ENCODE results near the gene IFI27.

The IFI27 gene

DNA sequence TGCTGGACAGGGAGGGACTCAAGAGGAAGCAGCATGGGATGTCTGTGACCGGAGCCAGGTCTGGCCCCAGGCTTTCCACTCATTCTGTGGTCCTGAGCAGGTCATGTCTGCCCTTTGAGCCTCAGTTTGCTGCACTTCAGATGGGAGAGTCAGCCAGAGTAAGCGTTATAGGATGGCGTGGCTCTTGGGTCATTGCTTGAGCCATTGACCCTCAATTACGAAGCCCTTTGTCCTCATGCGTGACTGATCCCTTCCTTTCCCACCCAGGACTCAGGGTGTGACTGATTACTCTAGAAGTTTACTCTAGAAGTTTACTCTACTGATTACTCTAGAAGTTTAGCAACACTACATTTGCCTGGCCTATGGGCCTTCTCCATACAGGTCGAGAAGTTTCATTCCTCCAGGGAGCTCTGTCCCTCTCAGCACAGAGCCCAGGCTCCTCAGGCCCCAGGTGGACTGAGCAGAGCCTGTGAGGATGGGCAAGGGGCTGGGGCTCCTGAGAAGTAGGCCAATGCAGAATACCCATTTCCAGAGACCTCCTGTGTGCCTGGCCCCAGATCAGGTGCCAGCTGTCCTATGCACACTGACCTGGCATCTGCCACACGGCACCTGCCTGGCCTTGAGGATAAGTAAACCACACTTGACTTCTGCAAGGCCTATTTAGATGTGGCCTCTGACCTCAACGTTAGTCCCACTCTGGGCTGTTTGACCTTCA lies 7.6 kb upstream of the IFI27 start:
- no peak for DNase-seq (ENCODE audit: low read depth)

DNA sequence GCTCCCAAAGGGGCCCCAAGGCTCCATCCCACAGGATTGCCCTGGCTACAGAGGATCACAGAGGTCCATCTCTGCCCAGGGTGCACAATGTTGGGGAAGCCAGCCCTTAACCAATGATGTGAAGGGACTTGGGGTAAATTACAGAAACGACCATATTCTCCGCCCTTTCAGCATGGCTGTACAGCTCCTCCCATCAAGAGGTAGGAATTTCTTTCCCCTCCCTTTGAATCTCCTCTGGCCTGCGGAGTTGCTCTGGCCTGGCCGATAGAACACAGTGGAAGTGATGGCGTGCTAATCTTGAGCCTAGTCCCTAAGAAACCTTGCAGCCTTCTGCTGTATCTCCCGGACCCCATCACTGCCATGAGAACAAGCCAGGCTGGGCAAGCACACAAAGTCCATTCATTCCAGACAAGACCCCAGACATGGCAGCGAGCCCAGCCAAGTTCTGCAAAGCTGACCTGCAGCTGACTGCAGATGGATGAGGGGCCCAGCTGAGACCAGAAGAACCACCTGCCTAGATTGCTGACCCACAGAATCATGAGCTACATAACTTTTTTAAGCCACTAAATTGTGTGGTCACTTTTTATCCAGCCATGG lies 6.9 kb upstream of the IFI27 start:
- DNase-seq (ENCODE audit: low read depth) = no peak

DNA sequence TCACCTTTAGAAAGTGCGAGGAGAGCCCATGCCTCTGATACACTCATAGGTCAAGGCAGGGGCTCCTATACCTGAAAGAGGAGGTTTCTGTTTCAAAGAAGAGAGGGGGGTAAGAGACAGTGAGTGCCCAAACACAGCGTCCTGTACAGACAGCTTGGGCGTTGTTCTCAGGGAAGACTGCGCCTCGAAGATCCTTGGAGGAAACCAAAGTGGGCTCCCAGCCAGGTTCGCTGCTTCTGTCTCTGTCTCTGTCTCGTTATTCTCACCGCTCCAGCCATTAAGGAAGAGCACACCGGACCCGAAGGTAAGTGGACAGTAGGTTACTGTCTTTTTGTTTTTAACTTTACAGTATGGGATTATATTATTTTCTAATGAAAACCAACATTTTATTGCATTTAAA lies 5.8 kb upstream of the IFI27 start:
- no peak for DNase-seq (ENCODE audit: low read depth)

DNA sequence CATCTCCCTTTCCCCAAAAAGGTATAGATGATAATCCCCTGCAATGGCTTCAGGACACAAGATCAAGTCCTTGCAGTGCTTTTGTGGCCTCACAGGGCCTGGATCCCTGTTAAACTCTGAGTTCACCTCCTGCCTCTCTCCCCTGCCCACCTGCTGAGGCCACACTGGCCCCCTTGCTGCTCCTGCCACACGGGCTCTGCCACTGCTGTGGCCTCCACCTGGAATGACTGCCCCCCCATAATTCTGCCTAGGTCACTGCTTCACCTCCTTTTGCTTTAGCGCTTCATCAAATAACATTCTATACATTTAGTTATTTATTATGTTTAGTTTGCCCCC lies 653 bp upstream of the IFI27 start:
- no peak for DNase-seq (ENCODE audit: low read depth)

DNA sequence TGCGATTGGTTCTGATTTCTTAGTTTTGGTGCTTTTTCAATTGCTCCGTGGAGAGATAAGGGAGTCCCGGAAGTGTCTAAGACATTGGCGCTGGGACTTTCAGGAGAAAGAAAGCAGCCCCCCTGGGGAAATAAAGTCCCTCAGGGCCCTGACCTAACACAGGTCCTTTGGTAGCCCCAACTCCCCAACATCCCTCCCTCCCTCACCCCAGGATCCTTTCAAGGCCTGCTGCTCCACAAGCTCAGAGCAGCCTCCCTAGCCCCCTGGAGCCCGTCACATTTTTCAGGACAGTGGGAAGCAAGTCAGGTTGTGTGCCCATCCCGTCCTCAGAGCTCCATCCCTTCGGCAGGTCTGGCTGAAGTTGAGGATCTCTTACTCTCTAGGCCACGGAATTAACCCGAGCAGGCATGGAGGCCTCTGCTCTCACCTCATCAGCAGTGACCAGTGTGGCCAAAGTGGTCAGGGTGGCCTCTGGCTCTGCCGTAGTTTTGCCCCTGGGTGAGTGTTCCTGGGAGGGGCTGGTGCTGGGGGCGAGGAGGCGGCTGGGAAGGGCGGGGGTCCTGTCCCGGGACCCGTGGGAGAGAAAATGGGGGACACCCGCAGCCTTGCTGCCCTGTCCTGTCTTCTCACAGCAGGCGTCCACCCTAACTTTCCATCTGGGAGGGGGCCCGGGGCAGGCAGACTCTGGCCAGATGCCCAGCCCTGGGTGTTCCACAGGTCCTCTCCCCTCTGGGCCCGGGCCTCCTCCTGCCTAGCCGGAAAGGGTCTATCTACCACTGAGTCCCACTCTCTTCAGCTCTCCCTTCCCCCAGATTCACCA lies 950 bp downstream of the IFI27 start:
- no peak for DNase-seq (ENCODE audit: low read depth)

DNA sequence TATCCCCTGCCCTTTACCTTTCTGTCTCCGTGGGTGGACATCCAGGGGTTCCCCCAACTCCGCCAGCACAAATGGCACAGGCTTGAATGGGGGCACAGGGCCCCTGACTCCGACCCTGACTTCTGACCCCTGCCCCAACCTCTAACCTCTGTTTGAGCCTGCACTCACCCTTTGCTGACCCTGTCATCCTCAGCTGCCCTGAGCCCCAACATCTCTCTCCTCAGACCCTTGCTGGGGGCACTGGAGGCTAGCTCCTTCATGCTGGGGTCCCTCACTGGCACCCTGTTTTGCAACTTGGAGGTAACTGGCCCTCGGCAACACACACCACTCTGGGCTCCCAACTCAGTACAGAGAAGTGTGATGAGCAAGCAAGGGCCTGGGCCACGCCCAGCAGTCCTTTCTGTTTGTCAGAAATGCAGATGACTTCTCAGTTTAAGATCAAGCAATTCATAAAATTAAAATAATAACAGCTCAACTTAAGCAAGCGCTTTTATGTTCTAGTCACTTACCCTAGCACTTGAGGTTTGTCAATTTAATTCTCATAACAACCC lies 2.1 kb downstream of the IFI27 start:
- no peak for DNase-seq (ENCODE audit: low read depth)

DNA sequence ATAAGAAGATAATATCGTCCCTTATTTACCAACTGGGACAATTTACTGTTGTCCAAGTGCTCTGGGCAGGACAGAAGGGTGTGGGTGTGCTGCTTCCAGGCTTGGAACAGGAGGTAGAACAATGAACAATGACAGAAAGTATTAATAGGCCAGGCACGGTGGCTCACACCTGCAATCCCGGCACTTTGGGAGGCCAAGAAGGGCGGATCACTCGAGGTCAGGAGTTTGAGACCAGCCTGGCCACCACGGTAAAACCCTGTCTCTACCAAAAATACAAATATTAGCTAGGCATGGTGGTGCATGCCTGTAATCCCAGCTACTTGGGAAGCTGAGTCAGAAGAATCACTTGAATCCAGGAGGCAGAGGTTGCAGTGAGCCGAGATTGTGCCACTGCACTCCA lies 2.5 kb downstream of the IFI27 start:
- DNase-seq (ENCODE audit: low read depth) = no peak

DNA sequence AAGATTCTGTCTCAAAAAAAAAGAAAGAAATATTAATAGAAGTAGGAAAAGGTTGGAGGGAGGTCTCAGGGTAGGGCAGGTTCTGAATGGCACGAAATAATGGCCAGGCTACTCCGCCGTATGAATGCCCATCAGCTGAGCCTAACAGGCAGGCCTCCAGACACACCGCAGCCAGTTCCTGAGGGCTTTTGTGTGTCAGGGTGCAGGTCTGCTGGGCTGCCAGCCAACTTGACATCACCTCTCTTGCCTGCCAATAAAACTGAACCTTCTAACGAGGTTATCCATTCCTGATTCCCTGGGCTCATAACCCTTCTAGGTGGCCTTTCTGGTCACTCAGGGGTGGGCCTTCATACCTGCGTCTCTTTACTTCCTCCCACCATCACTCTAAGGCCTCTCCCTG lies 3.0 kb downstream of the IFI27 start:
- no peak for DNase-seq (ENCODE audit: low read depth)

DNA sequence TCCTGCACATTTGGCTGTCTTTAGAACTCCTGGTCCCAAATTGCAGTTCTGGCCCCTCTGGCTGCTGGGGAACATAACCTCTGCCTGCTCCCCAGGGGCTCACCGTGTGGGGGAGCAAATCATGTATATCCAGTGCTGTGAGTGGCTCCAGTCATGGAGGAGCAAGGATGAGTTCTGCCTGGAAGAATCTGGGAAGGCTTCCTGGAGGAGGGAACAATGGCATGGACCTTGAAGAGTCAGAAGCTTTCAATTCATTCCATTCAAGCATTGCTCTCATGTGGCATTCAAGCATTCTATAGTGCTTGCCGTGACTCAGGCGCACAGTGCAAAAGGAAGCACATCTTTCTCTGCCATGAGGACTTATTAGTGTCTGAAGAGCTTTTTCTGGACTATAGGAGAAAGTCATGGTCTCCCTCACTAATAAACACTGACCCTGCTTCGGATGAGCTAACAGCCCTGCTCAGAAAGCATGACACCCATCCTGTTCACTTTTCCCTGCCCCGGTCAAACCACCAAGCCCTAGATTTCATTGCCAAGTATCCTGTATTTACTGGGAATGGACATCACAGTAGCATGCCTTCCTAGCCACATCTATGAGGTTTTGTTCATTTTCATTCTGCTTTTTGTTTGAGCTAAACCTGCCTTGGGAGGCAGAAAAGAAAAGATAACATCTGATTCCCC lies 3.5 kb downstream of the IFI27 start:
- DNase-seq (ENCODE audit: low read depth) = no peak

DNA sequence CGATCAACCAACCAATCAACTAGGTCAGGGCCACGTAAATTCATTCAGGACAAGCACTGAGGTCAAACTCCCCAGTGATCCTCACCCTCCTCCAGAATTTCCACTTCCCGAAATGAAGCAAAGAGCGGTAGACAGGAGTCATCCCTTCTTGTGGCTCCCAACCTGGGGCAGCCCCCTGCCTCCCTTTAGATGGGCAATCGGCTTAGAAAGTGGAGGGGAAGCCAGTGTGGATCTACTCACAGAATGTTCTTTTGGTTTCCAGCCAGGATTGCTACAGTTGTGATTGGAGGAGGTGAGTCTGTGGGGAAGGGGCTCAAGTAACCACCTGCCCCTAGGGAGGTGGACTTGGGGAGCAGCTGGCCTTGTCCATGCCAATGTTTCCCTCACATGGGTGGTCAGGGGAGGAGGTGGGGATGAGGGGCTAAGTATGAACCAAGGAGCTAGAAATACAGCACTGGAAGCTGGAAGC lies 4.1 kb downstream of the IFI27 start:
- DNase-seq (ENCODE audit: low read depth) = no peak

DNA sequence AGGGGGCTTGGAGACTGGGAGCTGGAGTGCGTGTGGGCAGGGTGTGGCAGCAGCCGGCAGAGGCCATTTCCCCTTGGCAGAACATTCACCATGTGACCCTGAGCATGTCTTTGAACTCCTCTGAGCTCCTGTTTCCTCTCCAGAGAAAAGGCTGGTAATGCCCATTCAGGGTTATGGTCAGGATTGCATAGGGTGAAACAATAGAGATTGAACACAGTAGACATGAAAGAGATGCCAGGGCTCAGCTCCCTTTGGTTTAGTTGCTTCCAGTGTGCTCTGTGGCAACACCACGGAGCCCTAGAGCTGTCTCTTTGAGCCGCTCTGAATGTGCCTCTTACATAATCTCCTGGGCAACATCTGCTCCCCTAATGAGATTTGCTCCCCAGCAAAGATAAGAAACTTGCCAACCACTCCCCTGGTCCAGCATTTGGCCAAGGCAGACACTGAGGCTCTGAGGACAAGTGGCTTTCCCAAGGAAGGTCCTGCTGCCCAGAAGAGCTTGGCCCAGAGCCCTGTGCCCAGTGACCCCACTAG lies 4.6 kb downstream of the IFI27 start:
- DNase-seq (ENCODE audit: low read depth) = no peak

DNA sequence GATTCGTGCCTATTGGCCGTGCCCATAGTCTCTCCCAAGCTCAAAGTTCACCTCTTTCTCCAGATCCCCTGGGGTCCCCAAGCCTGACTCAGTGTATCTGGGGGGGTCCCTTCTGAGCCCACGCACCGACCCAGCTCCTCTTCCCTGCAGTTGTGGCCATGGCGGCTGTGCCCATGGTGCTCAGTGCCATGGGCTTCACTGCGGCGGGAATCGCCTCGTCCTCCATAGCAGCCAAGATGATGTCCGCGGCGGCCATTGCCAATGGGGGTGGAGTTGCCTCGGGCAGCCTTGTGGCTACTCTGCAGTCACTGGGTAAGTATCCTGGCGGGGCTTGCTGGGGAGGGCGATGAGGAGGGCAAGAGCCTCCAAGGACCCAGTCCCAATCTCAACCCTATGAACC lies 5.1 kb downstream of the IFI27 start:
- no peak for DNase-seq (ENCODE audit: low read depth)

DNA sequence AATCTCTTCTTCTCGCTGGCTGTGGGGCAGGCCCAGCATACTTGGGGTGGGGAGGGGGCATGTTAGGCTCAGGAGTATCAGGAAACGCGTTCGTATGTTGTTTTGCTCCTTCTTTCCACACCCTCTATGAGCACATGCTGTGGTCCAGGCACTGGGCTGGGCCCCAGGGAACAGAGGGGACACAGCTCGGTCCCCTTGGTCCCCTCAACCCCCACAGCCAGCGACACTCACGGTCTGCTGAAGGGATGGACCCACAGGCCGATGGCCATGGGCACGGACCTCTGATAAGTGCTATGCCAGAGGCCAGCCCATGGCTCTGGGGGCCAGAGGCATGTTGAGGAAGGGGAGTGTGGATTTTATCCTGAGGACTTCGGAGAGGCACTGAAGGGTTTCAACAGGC lies 6.2 kb downstream of the IFI27 start:
- no peak for DNase-seq (ENCODE audit: low read depth)

DNA sequence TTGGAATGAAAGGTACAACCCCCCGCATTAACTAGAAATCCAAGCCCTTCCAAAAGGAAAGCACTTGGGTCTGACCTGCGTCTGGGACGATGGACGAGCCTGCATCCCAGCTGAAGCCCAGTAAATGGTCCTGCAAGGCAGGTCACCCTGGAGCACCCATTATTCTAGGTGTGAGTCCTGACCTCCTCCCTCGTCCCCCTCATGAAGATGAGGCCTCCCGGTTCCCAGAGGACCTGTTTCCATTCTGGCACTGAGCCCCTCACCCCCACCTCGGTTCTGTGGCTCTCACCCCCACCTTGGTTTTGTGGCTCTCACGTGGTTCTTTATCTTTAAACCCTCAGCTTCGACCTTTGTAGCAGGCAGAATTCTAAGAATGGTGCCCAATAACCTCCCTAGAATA lies 7.3 kb downstream of the IFI27 start:
- no peak for DNase-seq (ENCODE audit: low read depth)

DNA sequence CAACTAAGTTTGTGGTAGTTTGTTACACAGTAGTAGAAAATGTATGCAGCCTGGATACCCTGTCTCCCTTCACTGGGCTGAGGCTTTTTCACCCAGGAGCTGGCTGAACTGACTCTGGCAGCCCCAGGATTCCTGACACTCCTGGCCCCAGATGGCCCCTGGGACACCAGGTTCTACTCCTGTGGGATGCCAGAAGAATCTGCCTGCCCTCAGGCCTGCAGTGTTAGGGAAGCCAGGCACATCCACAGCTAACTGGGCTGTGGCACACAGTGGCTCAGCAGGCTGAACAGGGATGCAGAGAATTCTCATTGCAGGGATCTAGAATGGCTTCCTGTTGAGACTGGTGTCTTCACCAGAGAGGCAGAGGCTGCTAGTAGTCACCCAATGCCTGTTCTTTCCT lies 8.5 kb downstream of the IFI27 start:
- DNase-seq (ENCODE audit: low read depth) = no peak

DNA sequence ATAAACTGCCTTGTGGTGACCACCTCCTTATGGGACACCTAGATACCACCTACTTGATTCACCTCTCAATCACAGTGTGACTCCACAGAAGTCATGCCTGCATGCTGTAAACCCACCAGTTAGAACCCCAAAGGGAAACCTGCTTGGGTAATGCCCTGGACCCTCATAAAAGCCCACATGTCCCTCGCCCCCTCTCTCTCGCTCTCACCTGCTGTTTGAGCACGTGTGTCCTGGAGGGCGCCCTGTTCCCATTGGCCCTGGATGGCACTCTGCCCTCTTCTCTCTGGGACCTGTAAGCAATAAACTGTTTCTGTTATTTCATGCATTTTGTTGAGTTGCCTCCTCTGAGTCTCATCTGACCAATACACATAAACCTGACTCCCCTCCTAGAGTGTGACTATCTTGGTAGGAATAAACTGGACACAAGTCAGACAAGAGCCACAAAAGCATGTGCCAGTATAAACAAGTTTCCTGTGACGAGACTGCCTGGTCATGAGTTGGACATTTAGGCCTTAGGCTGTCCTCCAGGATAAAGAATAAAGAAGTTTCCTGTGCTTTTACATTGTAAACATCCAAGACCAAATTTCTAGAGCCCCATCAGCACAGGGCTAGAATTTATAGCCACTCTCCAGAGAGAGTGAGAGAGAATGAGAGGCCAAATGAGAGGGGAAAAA lies 10.3 kb downstream of the IFI27 start:
- DNase-seq (ENCODE audit: low read depth) = no peak

DNA sequence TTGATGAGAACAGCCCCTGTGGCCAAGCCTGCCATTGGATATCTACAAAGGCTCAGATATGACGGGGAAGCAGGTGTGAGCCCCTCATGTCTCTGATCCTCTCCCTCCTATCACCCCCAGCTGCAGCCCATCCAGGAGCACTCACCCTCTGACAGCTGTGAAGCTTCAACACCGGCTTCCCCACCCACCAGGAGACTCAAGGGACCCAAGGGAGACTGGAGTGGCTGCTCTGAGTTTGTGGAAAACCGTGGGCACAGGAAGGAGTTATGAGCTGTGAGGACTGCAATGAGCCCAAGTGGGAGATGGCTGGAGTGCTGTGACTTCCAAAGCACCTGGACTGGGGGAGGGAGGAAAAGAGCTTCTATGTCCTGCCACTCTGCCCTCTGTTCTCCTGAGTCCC lies 10.9 kb downstream of the IFI27 start:
- DNase-seq (ENCODE audit: low read depth) = no peak

DNA sequence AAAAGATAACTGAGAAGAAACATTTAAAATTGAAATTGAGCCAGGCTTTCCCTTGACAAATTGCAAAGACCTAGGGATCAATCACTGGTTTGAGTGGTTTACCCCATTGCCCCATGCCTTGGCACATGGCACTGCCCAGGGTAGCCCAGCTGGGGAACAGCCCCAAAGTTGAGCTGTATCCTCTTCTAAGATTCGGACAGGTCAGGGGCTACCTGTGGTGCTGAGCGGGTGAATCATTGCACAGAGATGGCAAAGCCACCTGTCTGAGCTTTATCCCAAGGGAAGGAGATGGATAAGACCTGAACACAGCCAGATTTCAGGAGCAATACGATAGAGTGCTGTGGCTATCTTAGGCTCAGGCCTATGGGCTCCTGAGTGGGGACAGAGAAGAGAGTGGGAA lies 11.9 kb downstream of the IFI27 start:
- DNase-seq (ENCODE audit: low read depth) = no peak

DNA sequence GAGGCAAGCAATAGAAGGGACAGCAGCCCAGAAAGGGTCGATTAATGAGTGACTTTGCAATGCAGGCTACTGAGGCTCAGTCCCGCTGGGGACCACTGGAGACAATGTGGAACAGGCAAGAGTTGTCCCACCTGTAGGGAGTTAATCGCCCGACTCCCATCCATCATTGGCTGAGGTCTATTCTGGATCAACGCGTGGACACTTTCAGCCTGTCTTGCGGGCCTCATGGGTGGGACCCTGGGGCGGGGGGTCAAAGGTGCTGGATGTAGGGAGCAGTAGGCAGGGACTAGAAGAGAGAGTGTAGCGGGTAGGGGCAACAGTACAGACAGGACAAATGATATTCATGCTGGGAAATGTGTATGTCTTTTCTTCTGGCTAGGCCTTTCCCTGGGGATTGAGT lies 12.8 kb downstream of the IFI27 start:
- no peak for DNase-seq (ENCODE audit: low read depth)

DNA sequence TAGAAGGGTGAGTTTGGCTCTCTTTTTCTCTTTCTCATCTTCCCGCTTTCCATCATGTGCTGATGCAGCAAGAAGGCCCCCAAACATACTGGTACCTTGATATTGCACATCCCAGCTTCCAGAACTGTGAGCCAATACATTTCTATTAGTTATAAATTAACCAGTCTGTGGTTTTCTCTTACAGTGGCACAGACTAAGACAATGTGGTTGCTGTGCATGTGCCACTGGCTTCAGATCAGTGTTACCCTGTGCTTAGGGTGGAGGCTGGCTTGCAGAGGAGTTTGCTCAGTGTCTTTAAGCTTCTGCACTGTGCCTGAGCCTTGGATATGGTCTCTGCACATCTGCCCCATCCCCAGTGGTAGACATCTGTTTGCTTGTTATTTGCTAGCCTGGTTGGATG lies 13.3 kb downstream of the IFI27 start:
- DNase-seq (ENCODE audit: low read depth) = no peak

DNA sequence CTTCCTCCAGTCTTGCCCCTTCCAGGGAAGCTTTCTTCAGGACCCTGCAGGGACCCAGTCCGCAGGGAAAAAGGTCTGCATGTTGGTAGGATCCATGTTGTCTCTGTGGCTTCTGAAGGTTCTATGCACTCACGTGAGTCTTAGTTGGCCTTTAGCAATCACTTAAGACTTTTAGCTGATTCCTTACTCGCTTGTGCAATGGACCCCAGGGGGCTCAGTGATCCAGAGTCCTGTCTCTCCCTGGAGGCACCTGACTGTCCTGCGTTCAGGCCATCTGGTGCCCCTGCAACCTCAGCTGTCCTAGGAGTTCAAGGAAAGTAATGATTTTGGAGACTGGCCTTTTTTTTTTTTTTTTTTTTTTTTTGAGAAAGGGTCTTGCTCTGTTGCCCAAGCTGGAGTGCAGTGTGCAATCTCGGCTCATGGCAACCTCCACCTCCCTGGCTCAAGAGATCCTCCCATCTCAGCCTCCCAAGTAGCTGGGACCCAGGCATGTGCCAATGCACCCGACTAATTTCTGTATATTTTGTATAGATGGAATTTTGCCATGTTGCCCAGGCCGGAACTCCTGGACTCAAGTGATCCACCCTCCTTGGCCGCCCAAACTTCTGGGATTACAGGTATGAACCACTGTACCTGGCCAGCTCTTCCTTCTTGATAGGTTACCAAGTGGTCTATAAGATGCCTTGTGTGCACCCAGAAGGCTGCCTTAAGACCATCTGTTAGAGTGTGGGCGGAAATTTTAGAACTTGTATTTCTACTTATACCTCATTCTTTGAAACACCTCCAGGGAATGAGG lies 14.2 kb downstream of the IFI27 start:
- no peak for DNase-seq (ENCODE audit: low read depth)
